GM18909 (cell line): ENCODE results near the gene TTLL8.
A peak's percentile ranks its signal among the peaks of the same experiment; 100 is the strongest.

Experiments used
- ATAC-seq: cut with Tn5 transposase; IDR thresholded peaks from one replicate; pipeline ENCODE4 v1.9.1; 2021; ENCODE audit warnings: mild to moderate bottlenecking; ENCODE audit not compliant: unreplicated experiment, poor library complexity

TTLL8 gene

GRCh38 chr22:49970528-49971231, 87.4 kb downstream of the TTLL8 start:
- ATAC-seq = peak; percentile 65

- ATAC-seq = no peak
Measured at GRCh38 chr22:49969751-49970527, 88.2 kb downstream of the TTLL8 start.

- ATAC-seq = no peak
Measured at GRCh38 chr22:49968831-49969661, 89.1 kb downstream of the TTLL8 start.
